HG03521 (cell line): ENCODE measurements around the gene TMEM132C.

Experiments
- ATAC-seq: cut with Tn5 transposase; IDR thresholded peaks from one replicate; pipeline ENCODE4 v1.9.1; 2021; ENCODE audit warnings: mild to moderate bottlenecking, moderate library complexity; ENCODE audit not compliant: unreplicated experiment

TMEM132C gene

DNA sequence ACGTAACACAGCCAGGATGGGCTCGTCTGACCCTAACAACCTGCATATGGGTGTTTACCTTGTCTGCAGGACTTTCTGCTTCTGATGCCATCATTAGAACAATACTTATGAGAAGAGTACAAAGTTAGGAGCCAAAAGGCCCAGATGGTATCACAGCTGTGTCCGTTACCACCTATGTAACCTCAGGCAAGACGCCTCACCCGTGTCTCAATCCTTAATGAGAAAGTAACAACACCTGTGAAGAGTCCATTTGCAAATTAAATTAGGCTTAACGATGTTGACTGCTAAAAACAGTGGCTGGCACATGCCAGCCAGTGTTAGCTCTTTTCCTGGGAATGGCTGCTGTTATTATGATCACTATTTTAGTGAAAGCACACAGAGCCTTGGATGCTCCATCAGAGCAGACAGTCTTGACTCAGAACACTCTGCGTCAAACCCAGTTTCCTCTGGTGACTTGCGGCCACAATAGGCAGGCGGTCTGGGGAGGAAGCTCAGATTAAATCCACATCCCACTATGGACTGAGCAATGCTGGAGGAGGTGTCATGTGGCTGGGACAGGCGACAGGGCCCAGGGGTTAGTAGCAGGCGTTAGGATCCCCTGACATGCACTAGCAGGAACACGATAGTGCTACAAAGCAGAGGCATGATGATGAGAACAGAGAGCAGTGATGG lies 431.5 kb downstream of the TMEM132C start:
- no peak for ATAC-seq

DNA sequence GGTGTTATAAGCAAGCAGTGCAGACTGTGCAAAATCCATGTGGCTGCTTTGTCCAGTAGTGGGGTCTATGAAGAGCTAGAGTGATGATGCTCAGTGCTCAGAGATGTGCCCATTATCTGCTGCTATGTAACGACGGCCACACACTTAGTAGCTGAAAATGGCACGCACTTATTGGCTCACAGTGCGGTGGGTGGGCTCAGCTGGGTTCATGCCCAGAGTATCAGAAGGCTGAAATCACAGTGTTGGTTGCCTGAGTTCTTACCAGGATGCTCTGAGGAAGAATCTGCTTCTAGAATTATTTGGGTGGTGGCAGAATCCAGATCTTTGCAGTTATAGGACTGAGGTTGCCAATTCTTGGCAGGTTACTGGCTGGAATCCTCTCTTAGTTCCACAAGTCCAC lies 432.1 kb downstream of the TMEM132C start:
- no peak for ATAC-seq

DNA sequence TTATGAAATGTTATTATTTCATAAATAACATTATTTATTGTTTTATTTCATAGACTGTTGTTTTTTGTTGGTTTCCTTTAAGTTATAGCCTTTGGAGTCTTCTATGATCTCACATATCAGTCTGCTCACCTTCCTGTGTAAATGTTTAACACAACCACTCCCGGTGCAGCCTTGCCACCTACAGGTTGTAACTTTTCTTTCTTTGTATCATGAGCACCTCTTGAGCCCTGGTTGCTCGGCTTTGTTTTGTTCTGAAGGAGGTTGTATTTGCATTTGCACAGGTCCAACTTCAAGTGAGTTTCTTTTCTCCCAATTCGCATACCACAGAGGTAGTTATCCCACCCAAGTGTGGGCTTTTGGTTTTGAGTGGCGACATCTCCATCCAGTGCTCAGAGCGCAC lies 435.4 kb downstream of the TMEM132C start:
- no peak for ATAC-seq

DNA sequence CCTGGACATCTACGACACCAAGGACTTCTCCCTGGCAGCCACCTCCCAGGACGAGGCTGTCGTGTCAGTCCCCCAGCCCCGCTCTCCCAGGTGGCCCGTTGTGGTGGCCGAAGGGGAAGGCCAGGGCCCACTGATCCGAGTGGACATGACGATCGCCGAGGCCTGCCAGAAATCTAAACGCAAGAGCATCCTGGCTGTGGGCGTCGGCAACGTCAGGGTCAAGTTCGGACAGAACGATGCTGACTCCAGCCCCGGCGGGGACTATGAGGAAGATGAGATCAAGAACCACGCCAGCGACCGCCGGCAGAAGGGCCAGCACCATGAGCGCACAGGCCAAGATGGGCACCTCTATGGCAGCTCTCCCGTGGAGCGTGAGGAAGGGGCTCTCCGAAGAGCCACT lies 438.2 kb downstream of the TMEM132C start:
- ATAC-seq = no peak

DNA sequence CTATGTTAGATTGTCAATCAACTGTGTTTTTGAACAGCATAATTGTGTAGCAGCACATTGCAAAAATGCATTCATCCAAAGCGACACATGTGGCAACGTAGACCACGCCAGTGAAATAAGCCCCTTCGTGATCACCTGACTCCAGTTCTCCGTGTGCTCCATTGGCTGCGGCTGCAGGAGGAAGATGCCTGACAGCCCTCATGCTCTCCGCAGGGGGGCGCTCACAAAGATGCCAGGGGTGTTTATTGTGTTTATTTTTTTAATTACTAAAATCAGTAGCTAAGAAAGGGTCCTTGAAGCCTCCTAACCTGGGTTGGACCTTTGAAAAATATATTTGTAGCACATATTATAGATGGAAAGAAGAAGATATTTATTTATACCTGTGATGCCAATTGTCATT lies 440.5 kb downstream of the TMEM132C start:
- no peak for ATAC-seq

DNA sequence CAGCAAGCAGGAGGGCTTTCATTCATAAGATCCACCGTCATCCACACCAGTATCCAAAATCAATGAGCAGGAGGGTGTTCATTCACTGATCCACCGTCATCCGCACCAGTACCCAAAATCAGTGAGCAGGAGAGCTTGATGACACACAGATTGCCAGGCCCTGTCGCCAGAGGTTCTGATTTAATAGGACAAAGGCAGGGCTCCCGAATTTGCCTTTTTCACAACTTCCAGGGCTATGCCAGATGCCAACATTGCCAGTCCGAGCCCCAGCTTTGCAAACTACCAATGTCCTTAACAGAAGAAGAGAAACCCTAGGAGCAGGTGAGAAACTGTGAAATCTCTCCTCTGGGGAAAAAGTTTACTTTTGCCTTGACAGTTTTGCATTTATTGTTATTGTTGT lies 441.8 kb downstream of the TMEM132C start:
- ATAC-seq = no peak

DNA sequence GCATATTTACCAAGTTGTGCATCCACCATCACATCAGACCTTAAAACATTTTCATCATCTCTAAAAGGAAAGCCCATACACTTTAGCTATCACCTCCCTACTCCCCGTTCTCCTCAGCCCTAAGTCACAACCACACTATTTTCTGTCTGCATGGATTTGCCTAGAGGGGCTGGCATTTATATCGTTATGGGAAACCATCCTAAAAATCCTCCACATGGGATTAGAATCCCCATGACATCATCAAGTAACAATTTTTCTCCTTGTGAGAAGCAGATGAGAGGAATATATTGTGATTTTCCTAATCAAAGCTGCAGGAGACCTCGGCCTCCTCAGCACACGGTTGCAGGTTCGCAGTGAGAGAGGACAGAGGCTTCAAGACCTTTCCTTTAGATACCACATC lies 442.7 kb downstream of the TMEM132C start:
- ATAC-seq = no peak

DNA sequence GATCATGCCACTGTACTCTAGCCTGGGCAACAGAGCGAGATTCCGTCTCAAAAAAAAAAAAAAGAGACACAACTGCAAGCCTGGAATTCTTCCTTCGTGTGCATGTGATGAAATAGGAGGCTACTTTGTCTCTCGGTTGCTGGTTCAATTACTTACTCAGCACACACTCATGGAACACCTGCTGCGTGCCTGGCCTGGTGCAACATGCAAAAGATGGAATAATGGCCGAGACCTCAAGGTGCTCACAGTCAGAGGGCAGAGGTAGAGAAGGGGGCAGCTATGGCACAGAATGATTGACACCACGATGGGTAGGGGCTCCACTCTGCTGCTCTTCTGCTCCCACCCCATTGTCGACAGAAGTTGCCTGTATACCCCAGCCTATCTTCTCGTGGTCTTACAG lies 444.5 kb downstream of the TMEM132C start:
- no peak for ATAC-seq

DNA sequence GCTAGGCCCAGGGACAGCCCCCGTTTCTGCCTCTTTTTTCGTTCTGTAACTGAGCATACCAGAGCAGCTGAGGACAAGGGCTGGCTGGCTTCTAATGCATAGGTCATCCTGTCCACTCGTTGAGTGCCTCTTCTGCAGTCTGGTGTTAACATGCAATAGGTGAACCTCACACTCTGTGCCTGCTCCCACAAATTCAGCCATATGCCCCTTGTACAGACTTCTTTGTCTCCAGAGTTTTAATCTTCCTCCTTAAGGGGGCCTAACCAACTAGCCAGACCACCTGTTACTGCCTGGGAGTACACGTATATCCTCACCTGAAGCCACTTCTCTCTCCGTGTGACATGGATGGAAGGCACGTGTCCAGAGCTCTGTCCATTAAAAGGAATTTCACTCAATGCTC lies 445.7 kb downstream of the TMEM132C start:
- no peak for ATAC-seq

DNA sequence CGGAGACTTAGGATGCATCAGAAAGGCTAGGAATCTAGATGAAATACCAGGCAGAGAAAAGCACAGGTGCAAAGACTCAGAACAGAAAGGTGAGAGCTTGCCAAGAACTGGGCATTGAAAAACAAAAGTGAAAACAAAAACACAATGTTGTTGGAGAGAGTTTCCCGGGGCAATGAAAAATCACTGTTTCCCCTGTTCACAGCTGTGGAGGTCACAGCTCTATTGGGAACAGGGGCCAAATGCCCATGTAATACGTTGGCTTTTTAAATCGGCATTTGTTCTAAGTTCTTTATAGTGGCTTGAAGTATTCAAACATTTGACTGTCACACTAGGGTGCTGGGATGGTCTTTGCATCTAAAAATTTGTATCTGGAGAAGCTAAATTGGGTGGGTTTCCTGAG lies 448.5 kb downstream of the TMEM132C start:
- ATAC-seq = no peak

DNA sequence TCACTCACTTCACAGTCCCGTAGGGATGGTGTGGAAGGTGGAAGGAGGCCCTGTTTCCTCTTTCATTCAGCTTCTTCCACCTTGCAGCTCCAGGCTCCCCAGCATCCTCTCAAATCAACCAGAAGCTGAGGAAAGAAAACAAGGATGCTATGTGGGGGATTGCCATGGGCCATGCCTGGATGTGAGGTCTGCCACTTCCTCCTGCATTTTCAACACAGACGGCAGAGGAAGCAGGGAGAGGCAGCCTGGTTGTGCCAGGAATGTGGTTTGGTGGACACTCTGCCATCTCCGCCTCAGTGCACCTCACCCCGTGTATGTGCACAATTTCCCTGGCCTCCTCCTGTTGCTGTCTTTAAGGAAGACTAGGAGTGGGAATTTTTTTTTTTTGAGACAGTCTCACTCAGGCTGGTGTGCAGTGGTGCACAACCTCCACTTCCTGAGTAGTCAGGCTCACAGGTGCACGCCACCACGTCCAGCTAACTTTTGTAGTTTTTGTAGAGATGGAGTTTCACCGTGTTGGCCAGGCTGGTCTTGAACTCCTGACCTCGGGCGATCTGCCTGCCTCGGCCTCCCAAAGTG lies 457.6 kb downstream of the TMEM132C start:
- peak; percentile 42 for ATAC-seq

DNA sequence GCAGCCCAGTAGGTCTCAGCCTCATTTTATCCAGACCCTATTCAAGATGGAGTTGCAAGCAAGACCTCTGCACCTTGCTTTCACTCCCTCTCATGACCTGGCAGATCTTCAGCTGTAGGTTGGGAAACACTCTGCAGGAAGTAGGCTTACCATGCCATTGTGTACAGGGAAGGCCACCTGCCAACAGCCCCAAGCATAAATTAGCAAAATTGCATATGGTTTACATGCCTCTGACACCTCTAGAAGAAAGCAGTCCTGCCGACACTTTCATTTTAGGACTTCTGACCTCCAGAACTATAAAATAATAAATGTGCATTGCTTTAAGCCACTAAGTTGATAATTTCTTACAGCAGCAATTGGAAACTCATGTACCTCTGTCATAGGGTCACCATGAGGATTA lies 459.9 kb downstream of the TMEM132C start:
- ATAC-seq = no peak

DNA sequence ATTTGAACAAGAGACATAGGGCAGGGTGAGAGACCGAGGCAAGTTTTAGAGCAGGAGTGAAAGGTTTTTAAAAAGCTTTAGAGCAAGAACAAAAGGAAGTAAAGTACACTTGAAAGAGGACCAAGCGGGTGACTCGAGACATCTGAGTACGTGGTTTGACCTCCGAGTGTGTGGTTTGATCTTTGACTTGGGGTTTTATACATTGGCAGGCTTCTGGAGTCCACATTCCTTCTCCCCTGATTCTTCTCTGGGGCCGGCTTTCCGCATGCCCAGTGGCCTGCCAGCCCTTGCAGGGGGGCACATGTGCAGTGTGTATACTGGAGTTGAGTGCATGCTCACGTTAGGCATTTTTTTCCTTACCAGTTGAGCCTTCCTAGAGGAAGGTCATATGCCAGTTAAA lies 460.5 kb downstream of the TMEM132C start:
- ATAC-seq = no peak

DNA sequence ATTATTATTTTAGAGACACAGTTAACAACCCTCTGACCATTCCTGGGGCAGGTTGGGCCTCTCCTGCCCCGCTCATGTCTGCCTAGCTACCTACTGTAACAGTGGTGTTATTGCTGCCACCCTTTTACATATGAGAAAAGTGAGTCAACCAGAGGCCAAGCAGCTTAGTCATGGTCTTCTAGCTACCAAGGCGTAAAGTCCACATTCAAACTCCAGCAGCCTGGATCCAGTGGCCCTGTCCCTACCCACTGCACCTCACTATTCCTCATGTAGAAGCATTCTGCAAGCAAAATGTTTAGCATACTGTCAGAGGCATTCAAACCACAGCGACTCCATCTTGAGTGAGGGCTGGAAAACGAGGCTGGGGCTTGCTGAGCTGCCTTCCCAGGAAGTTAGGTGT lies 461.0 kb downstream of the TMEM132C start:
- no peak for ATAC-seq

DNA sequence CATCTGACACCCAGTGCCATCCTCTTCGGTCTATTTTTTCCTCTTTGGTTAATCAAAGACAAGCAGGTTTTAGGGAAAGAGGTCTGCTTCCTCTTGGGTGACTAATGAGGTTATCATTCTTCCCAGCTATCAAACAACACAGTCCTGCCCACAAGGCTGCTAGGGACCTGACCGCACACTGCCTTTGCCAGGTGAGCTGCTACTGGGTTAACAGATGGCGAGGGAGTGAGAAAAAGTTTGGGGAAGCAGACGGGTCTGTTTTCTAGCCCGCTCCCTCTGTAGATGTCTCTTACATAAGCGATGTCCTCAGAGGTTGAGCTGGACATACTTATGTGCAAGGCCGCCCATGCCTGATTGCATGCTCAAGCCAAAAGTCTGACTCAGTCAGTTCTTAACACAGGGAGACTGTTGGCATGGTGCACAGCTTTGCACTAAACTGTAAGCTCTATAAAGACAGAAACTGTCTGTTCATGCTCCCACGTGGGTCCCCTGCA lies 462.7 kb downstream of the TMEM132C start:
- ATAC-seq = no peak

DNA sequence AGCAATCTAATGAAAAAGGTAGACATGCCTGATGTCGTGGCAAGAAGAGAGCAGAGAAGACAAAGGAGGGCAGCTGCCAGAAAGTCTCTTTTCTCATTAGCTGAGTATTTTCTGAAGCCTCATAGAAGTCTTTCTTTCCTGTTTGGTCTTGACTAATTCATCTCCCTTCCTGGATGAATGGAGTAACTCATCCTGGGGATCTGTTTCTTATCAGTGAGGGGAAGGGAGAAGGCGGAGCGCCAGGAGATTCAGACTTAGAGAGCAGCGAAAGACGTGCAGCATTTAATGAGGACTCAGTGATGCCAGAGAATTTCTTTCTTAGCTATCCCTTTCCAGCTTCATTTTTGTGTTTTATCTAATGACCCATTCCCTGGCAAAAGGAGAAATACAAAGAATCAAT lies 467.4 kb downstream of the TMEM132C start:
- ATAC-seq = no peak

DNA sequence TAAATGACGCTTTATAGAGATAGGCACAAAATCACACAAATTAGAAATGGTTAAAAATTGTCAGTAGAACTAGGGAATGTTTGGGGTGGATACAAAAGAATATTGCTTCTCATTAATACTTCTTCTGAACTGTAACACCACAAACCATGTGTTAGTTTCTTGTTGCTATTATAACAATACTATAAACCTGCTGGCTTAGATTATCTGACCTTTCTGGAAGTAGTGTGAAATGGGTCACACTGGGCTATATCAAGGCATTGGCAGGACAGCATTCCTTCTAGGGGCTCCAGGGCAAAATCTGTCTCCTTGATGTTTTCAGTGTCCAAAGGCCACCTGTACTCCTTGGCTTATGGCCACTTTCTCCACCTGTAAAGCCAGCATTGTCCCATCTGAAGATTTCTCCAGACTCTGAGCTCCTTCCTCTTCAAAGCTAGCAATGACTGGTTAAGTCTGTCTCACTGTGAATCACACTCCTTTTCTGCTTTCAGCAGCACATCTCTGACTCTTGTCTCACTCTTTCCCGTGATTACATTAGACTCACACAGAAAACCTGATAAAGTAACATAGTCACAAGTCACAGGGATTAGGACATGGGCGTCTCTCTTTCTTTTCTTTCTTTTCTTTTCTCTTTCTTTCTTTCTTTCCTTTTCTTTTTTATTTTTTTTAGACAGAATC lies 470.5 kb downstream of the TMEM132C start:
- no peak for ATAC-seq

DNA sequence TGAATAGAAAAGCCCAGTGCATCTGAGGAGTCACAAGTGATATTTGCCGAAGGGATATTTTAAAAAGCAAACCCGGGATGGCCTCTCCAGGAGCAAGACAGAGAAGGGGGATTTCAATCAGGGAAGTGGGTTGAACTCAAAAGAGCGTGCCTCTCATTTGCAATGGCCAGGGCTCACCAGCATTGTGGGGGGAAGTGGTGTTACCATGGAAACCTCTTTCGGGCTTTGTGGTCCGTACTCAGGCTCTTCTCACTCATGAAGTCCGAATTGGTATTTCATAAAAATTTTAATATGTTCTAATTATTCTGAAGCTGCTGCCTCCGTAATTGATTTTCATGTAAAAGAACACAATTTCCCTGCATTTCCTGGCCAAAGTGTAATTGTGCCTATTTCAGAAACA lies 476.9 kb downstream of the TMEM132C start:
- no peak for ATAC-seq

DNA sequence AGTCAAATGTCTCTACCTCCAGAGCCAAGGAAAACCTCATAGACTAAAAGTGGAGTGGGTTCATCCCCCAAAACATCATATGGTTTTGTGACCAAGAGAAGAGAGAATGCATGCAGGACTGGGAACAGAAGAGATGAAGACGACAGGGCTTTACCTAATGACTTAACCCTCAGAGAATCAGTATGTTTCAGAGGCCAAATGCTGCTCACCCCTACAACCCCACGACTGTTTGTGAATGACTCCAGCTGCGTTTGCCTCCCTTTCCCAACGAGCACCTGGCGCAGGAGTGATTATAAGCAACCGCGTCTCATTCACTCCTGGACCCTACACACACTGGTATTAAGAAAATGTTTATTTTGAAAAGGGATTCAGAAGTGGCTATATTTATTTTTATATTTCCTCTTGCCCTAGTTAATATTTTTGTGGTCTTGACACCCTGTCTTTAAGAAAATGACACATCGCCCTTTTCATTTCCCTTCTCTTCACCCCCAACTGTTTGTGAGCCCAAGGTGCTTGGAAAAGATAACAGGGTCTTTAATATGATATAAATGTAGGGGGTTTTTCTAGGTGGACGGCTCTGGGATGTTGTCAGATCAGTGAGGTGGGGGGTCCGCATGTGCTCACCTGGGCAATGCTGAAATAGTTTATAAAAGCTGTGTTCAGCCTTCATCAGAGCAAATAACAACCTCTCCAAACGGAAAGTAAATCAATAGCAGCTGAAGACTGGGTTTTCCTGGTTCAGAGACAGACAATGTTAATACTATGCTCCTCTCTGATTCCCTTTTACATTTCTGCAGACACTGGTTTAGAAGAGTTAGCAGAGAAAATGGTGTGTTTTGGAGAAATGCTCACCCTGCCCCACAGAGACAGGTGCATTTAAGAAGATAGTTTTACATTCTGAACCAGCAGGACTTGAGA lies 479.1 kb downstream of the TMEM132C start:
- no peak for ATAC-seq

DNA sequence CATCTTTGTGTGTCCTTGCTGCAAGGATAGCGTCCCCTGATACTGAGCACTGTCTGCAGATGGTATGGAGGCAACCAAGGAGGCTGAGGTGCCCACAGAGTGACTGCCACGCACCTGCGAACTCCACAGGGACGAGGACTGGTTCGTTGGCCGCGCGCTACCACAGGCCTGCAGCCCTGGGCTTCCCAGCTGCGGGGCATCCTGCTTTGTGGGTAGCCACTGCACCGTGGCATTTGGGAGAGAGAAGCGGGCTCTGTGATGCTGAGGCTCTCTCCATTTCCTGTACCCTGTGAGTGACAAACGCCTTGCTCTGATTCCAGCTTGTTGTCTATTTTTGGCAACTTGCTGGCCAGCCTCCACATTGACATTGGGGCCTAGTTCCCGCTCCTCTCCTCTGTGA lies 480.5 kb downstream of the TMEM132C start:
- ATAC-seq = no peak

DNA sequence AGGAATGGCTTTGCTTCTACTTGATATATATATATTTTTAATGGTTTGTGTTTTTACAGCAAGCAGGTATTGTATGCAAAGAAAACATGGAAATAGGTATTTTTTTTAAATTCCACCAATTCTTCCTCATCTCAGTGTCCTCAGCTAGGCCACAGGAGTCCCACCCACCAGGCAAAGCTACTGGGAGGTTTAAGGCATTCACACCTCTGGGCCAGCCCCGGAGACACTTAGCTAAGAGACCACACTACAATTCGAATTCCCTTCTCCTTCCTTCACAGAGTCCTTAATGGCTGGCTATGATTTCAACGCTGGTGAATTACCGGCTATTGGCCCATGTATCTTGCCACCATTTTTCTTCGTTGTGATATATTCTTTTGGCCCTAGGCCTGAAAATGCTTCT lies 485.4 kb downstream of the TMEM132C start:
- ATAC-seq = no peak
